GM21447 (cell line): ENCODE results near the gene CLMN.
"Not testable (repeated sequence)": the region's sequence is repeated elsewhere in the genome, so short reads cannot be mapped to it uniquely, and the experiment has no call there.

Experiments used
- ATAC-seq: cut with Tn5 transposase; IDR thresholded peaks from one replicate; pipeline ENCODE4 v1.9.1; 2021; ENCODE audit not compliant: unreplicated experiment

Gene CLMN

GRCh38 chr14:95222870-95223398, 96.8 kb downstream of the CLMN start:
- ATAC-seq = no peak

GRCh38 chr14:95222151-95222631, 97.5 kb downstream of the CLMN start:
- no peak for ATAC-seq

GRCh38 chr14:95221531-95221930, 98.2 kb downstream of the CLMN start:
- ATAC-seq = no peak

GRCh38 chr14:95220663-95221231, 99.0 kb downstream of the CLMN start:
- ATAC-seq = no peak

DNA sequence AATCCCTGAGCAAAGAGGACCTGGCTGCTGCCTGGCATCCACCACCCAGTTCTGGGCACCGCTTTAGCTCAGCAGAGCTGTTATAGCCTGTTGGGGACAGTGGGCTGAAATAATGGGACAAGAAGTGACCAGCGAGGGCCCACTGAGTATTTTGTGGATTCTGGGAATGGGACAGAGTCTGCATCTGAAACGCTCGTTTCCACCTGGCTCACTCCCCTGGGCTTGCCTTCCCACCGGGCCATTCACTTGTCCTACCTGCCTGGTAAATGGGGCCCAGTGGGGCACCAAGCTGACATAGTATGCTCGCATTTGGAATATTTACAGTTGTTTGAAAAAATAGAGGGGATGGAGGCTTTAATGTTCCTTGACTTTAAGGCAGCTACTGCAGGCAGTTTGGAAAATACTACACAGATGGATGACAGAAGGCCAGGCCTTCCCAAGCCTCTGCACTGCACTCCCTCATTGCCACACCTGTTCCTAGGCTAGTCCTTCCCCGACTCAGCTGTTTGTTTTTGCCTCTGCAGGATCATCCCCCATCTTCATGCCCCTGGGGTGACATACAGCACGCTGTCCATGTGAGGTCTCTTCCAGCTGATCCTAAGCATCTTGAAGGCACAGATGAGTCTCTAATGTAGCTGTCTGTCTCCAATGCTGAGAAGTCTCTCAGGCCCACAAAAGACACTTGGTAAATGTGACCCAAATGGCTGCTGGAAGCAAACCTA, 101.1 kb downstream of the CLMN start:
- ATAC-seq = no peak

DNA sequence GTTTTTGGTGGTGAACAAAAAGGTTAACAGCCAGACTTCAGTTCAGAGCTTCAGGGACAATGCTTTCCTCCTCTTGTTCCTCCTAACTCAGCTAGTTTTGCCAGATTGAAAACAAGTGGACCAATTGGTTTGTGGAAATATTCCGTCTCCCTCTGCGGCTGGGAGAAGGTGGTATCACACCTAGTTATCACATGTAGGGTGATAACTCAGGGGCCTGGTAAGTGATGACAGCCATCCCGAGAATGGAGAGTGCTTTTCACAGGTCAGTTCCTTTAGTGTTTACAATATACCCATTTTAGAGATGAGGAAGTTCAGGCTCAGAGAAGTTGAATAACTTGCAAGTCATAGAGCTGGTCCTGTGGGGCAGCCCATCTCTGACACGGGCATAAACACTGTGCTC, 101.7 kb downstream of the CLMN start:
- ATAC-seq = no peak

- ATAC-seq = no peak
Measured at GRCh38 chr14:95217391-95217900, 102.3 kb downstream of the CLMN start.

GRCh38 chr14:95216008-95216407, 103.7 kb downstream of the CLMN start:
- ATAC-seq = no peak

- no peak for ATAC-seq
Measured at GRCh38 chr14:95215094-95215725, 104.5 kb downstream of the CLMN start.

- no peak for ATAC-seq
Measured at GRCh38 chr14:95213774-95214173, 105.9 kb downstream of the CLMN start.

GRCh38 chr14:95211721-95212504, 107.8 kb downstream of the CLMN start:
- ATAC-seq = no peak

GRCh38 chr14:95210699-95211098, 109.0 kb downstream of the CLMN start:
- no peak for ATAC-seq

- ATAC-seq = no peak
Measured at GRCh38 chr14:95208598-95208997, 111.1 kb downstream of the CLMN start.

DNA sequence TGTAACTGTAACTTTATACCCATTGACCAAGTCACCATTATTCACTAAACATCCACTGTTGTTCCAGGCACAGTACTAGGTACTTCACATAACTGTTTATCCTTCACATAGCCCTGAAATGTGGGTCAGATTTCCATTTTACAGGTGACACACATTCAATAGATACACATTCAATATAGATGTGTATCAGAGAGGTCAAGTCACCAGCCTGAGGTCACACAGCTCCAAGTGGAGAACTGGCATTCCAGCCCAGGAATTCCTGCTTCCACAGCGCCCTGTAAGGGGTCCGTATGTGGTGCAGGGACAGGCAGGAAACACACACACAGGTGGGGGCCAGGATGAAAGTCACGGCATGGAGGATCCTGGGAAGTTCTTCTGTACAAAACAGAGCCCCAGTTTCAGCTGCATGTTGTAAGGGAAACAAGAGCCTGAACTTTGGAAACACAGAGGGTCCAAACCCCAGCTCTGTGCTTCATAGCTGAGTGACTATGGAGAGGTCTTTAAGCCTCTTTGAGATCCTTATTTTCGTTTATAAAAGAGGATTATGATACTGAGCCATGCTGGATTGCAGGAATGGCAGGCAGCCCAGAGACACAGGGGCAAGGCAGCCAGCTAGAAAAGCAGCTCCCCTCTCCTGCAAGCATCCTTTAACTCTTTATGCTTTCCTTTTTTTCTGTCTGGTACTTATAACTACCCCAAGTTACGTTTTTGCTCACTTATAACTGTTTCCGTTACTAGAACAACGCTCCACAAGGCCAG, 112.1 kb downstream of the CLMN start:
- no peak for ATAC-seq

- no peak for ATAC-seq
Measured at GRCh38 chr14:95206534-95206933, 113.2 kb downstream of the CLMN start.

- no peak for ATAC-seq
Measured at GRCh38 chr14:95204705-95205104, 115.0 kb downstream of the CLMN start.

DNA sequence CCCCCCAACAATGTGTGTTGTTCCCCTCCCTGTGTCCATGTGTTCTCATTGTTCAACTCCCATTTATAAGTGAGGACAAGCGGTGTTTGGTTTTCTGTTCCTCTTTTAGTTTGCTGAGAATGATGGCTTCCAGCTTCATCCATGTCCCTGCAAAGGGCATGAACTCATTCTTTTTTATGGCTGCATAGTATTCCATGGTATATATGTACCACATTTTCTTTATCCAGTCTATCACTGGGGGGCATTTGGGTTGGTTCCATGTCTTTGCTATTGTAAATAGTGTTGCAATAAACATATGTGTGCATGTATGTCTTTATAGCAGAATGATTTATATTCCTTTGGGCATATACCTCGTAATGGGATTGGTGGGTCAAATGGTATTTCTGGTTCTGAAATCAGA, 118.0 kb downstream of the CLMN start:
- not testable (repeated sequence) for ATAC-seq

DNA sequence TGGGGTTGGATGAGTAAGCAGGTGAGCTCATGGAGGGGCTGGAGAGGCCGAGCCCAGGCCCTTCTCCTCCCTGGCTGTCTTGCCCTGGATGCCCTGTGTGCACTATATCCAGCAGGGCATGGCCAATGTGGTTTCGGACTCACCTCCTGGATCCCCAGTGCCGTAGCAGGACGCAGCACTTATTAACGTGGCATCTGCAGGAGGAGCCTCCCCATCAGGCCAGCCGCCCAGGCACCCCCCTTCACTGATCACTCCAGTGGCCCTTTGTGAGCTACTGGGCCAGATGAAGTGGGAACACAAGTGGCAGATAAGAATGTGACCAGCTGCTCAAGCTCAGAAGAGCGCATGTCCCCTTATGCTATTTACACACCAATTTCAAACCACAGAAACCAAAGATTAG, 119.3 kb downstream of the CLMN start:
- ATAC-seq = no peak

DNA sequence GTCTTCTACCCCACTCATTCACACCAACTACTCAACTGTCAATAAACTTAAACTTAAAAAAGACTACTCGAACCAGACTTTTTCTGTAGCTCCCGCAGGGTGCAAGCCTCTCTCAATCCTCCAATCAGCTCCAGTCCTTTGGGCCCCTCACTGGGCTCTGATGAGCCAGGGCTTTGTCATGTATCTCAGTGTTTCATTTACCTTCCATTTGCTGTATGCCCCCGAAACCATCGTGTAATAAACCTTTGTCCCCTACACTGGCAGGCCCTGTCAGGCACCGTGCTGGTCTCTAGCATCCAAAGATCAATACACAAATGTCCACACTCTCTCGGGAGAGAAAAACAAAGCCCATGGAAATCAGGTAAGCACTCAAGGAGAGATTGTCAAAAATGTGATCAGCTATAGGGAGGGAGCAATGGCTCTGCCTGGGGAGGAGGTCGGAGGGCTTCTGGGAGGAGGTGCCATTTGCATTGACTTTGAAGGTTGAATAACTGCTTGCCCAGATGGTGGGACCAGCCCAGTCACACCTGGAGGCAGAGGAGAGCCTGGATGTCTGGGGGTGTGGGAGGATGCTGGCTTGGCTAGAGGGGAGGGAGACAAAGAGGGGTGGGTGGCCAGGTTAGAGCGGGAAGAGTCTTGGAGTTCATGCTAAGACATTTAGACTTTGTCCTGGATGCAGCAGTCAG, 120.3 kb downstream of the CLMN start:
- ATAC-seq = no peak

DNA sequence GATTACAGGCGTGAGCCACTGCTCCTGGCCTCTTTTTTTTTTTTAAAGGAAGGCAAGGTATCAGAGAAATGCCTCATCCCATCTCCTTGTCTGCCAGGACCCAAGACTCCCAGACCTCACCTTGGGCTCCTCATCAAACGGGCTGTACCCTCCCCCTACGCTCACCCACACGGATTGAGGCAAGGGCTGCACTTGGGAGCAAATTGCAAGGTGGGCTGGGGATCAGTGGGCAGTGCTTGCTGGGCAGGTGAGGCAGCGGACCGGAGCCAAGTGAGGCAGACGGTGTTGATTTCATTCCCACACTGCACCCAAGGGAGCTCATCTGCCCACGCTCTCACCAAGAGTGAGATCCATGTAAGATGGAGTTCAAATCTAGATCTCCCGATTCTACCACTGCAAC, 121.4 kb downstream of the CLMN start:
- no peak for ATAC-seq
